Ovary (tissue), 9 donors: Measurements from ENCODE around the gene CELF2. TPM values are rescaled to one million over a fixed set of nuclear protein-coding genes. Genes with fewer than 3 reads are reported as not detected.

Experiments used
- DNase-seq, 5 donors: peaks; one replicate each; pipeline ENCODE4 v3.0.0-alpha.2; 2019 to 2020
- H3K27ac ChIP-seq, 2 donors: fragments of 200-600 bp; one replicate each; pipeline versions ENCODE4 v1.5.1 to v1.8.0; 2019 to 2022
- H3K27me3 ChIP-seq: fragments of 200-600 bp; one replicate; pipeline ENCODE4 v1.8.0; 2022
- H3K36me3 ChIP-seq: fragments of 200-600 bp; sonication (generic); one replicate; pipeline ENCODE4 v1.5.1; 2019
- H3K4me1 ChIP-seq: one replicate; pipeline ENCODE4 v1.8.1; 2013; ENCODE audit warnings: mild to moderate bottlenecking, moderate library complexity; ENCODE audit not compliant: insufficient read depth
- H3K4me3 ChIP-seq: fragments of 200-600 bp; sonication (generic); one replicate; pipeline ENCODE4 v1.5.1; 2017
- H3K9me3 ChIP-seq, 2 donors: fragments of 200-600 bp in 1 of 2; sonication (generic) in 1 of 2; one replicate each; pipeline versions ENCODE4 v1.5.1 to v1.8.1; 2013 to 2019; ENCODE audit warnings: mild to moderate bottlenecking in 1 of 2, moderate library complexity in 1 of 2
- CTCF ChIP-seq, 3 donors: fragments of 450-650 bp in 2 of 3; fragments of 200-600 bp in 1 of 3; IDR thresholded peaks; one replicate each; pipeline versions ENCODE4 v1.5.1 to v1.8.0; 2016 to 2022; ENCODE audit warnings: antibody characterized with exemption in 3 of 3, mild to moderate bottlenecking in 1 of 3
- EP300 ChIP-seq: sonication (generic); formaldehyde crosslinking; IDR thresholded peaks from one replicate; pipeline ENCODE4 v1.6.1; 2017; ENCODE audit warnings: antibody characterized with exemption
- POLR2A ChIP-seq: fragments of 450-650 bp; IDR thresholded peaks from one replicate; pipeline ENCODE4 v1.6.1; 2017; ENCODE audit warnings: antibody characterized with exemption, mild to moderate bottlenecking, moderate library complexity
- WGBS, 3 donors: extraction: QIAGEN DNeasy Blood & Tissue Kit in 1 of 3; methylation state at CpG; one replicate each; pipeline versions ENCODE4 v1.1.5 to v1.1.7; 2013 to 2017; 5-methylcytosine and 5-hydroxymethylcytosine counted together
- intact Hi-C, 4 donors: fragments of 100-400 bp; cut with DNase I; formaldehyde crosslinking; loops; one replicate each; pipeline versions ENCODE4 v1.11.0 to v1.15.1; 2022 to 2023
- polyA plus RNA-seq, 2 donors: library from polyadenylated mRNA; stranded (reverse); fragments of 200-250 nt in 1 of 2; fragments of 350-450 nt in 1 of 2; fragmentation: Illumina TruSeq in 1 of 2; extraction: RNeasy Lipid Tissue Mini Kit (QIAGEN cat#74804) in 1 of 2; gene quantifications; one replicate each; pipeline ENCODE4 v1.2.3, GENCODE V29; 2013 to 2014
- total RNA-seq, 7 donors: library from RNA; depleted of rRNA in 2 of 7; stranded (reverse); fragments of >200 nt in 2 of 7; fragmentation: NEBNext Ultra II Directional in 3 of 7; extraction: Animal tissue kit (Norgen Biotek cat#: 25700) in 3 of 7; gene quantifications; one replicate each; pipeline versions ENCODE4 v1.1.0 to v1.2.4, GENCODE V29; 2016 to 2023
- donor health status: DM: no; HTN: no; CAD: no; lungs with moderate emphysema.
- donor health status: DM: no; HTN: no; CAD: no.
- donor health status: Bipolar disorder and iron deficiency.
- donor health status: DM: yes; HTN: yes; CAD: no.
- donor health status: DM: no; HTN: no; CAD: no.
- donor health status: DM: yes; HTN: yes; CAD: no.

The CELF2 gene
- total and polyA plus RNA-seq, 9 donors, result 38.8 to 107 (median 69.0) TPM

GRCh38 chr10:11330383-11331045, 312.8 kb downstream of the CELF2 start:
- Histone ChIP-seq H3K9me3 (no peaks in the 10 kb centered on the region), H3K4me3 (no peak overlapping the region), H3K4me1 (peaks cover 14% of the 10 kb centered on the region), H3K27ac (peak overlapping the region in 1 of 2 donors; percentile 61), H3K27me3 (no peaks in the 10 kb centered on the region), H3K36me3 (no peaks in the 10 kb centered on the region)
- DNase-seq, result no peak
- WGBS, 3 donors, result 30 to 50% (median 34%) methylated on average over 8 of the region's 8 CpGs
- no peak for TF ChIP-seq POLR2A
- TF ChIP-seq EP300, result no peak
- TF ChIP-seq CTCF (IDR thresholded peaks at IDR 0.05), result no peak
- intact Hi-C loops, result no loop called here

- Histone ChIP-seq H3K27me3 (no peaks in the 10 kb centered on the region), H3K4me1 (peaks cover 14% of the 10 kb centered on the region), H3K27ac (peak overlapping the region in 1 of 2 donors; percentile 61), H3K9me3 (no peaks in the 10 kb centered on the region), H3K36me3 (no peaks in the 10 kb centered on the region), H3K4me3 (no peak overlapping the region)
- intact Hi-C loops, result no loop called here
- DNase-seq, result no peak
- no peak for TF ChIP-seq CTCF (IDR thresholded peaks at IDR 0.05)
- no peak for TF ChIP-seq POLR2A
- no peak for TF ChIP-seq EP300
Measured at GRCh38 chr10:11331046-11331577, 313.4 kb downstream of the CELF2 start.

- Histone ChIP-seq H3K36me3 (no peaks in the 10 kb centered on the region), H3K4me3 (no peak overlapping the region), H3K4me1 (peaks cover 14% of the 10 kb centered on the region), H3K27me3 (no peaks in the 10 kb centered on the region), H3K27ac (peak overlapping the region in 1 of 2 donors; percentile 55), H3K9me3 (no peaks in the 10 kb centered on the region)
- DNase-seq, result no peak
- intact Hi-C loops, result no loop called here
- 12 to 28% (median 19%) methylated on average over 3 of the region's 3 CpGs for WGBS, 3 donors
- TF ChIP-seq POLR2A (no peak), EP300 (no peak), CTCF (IDR thresholded peaks at IDR 0.05) (no peak)
Measured at GRCh38 chr10:11331726-11332125, 314.1 kb downstream of the CELF2 start.

- Histone ChIP-seq H3K4me3 (no peak overlapping the region), H3K4me1 (peaks cover 14% of the 10 kb centered on the region), H3K36me3 (no peaks in the 10 kb centered on the region), H3K9me3 (no peaks in the 10 kb centered on the region), H3K27me3 (no peaks in the 10 kb centered on the region), H3K27ac (no peak overlapping the region)
- intact Hi-C loops, result no loop called here
- DNase-seq, result no peak
- 91 to 94% (median 92%) methylated on average over 10 of the region's 10 CpGs for WGBS, 3 donors
- no peak for TF ChIP-seq POLR2A
- no peak for TF ChIP-seq EP300
- no peak for TF ChIP-seq CTCF (IDR thresholded peaks at IDR 0.05)
Measured at GRCh38 chr10:11332846-11333245, 315.2 kb downstream of the CELF2 start.
